ENCODE results near the gene SLC18A2.
"Not testable (repeated sequence)": the region's sequence is repeated elsewhere in the genome, so short reads cannot be mapped to it uniquely, and the experiment has no call there.

The SLC18A2 gene

DNA sequence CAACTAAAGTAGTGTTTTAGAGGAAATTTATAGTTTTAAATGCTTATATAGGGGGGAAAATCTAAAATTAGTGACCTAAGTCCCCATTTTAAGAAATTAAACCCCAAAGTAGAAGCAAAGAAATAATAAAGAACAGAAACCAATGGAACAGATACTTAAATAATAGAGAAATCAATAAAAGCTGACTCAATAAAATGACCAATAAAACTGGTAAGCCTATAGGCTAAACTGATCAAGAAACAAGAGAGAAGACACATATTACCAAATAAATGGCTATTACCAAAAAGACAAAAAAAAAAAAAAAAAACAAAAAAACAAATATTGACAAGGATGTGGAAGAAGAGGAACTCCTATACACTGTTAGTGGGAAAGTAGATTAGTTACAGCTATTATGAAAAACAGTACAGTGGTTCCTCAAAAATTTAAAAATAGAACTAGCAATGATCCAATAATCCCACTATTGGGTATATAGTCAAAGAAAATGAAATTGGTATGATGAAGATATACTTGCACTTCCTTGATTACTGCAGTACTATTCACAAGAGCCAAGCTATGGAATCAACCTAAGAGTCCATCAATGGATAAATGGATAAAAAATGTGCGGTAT lies 53.2 kb downstream of the SLC18A2 start:
- intact Hi-C loops (cut with DNase I; ENCODE audit: low total_unique reads) = no loop called here
- H3K36me3 ChIP-seq = peaks cover 9 to 10% (median 9%) of the 10 kb centered on the region in 3 donors
- TF ChIP-seq, protein P1, sequence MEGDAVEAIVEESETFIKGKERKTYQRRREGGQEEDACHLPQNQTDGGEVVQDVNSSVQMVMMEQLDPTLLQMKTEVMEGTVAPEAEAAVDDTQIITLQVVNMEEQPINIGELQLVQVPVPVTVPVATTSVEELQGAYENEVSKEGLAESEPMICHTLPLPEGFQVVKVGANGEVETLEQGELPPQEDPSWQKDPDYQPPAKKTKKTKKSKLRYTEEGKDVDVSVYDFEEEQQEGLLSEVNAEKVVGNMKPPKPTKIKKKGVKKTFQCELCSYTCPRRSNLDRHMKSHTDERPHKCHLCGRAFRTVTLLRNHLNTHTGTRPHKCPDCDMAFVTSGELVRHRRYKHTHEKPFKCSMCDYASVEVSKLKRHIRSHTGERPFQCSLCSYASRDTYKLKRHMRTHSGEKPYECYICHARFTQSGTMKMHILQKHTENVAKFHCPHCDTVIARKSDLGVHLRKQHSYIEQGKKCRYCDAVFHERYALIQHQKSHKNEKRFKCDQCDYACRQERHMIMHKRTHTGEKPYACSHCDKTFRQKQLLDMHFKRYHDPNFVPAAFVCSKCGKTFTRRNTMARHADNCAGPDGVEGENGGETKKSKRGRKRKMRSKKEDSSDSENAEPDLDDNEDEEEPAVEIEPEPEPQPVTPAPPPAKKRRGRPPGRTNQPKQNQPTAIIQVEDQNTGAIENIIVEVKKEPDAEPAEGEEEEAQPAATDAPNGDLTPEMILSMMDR (IDR thresholded peaks at IDR 0.05) = no peak

DNA sequence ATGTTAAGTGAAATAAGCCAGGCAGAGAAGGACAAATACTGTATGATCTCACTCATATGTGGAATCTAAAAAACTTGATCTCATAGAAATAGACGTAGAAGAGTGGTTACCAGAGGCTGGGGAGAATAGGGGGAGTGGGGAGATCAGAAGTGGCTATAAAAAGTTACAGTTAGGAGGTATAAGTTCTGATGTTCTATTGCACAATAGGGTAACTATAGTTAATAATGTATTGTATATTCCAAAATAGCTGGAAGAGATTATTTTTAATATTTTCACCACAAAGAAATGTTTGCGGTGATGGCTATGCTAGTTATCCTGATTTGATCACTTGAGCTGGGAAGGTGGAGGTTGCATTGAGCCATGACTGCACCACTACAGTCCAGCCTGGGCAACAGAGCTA lies 53.8 kb downstream of the SLC18A2 start:
- TF ChIP-seq, protein P1 (IDR thresholded peaks at IDR 0.05) = no peak
- Histone ChIP-seq H3K4me3 (no peak overlapping the region), H3K36me3 (peaks cover 3 to 5% (median 3%) of the 10 kb centered on the region in 3 donors), H3K27me3 (no peaks in the 10 kb centered on the region), H3K9me3 (peaks cover 0 to 3% (median 0%) of the 10 kb centered on the region in 3 donors), H3K27ac (no peak overlapping the region), H3K4me1 (no peaks in the 10 kb centered on the region)
- intact Hi-C loops (cut with DNase I; ENCODE audit: low total_unique reads) = no loop called here
- no peak for DNase-seq

More for the DNA sequence above, 53.2 kb downstream of the SLC18A2 start:
- no peak overlapping the region for H3K27ac ChIP-seq
- peaks cover 0 to under 1% (median 0%) of the 10 kb centered on the region in 3 donors for H3K9me3 ChIP-seq
- H3K4me3 ChIP-seq = no peak overlapping the region
- no peaks in the 10 kb centered on the region for H3K4me1 ChIP-seq
- no peaks in the 10 kb centered on the region for H3K27me3 ChIP-seq
- DNase-seq = no peak

DNA sequence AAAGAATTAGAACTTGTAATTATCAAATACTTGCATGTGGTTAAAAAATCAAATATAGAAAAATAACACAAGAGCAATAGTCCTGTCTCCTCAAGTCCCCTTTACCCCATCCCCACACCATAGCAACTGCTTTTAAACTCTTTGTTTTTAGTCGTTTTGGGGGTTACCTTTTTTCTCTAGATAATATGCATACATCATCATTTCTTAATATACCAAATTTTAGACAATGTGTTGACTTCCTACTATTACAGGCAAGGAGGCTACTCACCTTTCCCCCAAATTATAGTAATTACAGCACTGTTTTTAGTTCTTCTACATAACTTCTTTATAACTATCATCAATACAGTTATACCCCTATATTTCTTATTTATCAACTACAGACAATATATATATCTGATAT lies 57.3 kb downstream of the SLC18A2 start:
- H3K27ac ChIP-seq = no peak overlapping the region
- H3K36me3 ChIP-seq = no peaks in the 10 kb centered on the region
- no peak overlapping the region for H3K4me3 ChIP-seq
- H3K4me1 ChIP-seq = no peaks in the 10 kb centered on the region
- intact Hi-C loops (cut with DNase I; ENCODE audit: low total_unique reads) = no loop called here
- H3K9me3 ChIP-seq = peaks cover 0 to 3% (median 0%) of the 10 kb centered on the region in 3 donors
- DNase-seq = no peak
- no peaks in the 10 kb centered on the region for H3K27me3 ChIP-seq
- TF ChIP-seq, protein P1 (IDR thresholded peaks at IDR 0.05) = no peak

DNA sequence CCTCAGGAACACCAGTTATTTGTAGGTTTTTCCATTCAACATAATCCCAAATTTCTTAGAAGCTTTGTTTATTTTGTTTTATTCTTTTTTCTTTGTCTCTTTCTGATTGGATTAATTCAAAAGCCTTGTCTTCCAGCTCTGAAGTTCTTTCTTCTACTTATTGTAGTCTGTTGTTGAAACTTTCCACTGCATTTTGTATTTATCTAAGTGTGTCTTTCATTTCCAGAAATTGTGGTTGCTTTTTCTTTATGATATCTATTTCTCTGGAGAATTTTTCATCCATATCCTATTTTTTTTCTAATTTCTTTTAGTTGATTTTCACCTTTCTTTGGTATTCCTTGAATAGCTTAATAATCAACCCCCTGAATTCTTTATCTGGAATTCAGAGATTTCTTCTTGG lies 58.5 kb downstream of the SLC18A2 start:
- H3K27me3 ChIP-seq = no peaks in the 10 kb centered on the region
- H3K36me3 ChIP-seq = no peaks in the 10 kb centered on the region
- no peak overlapping the region for H3K27ac ChIP-seq
- no peak overlapping the region for H3K4me3 ChIP-seq
- intact Hi-C loops (cut with DNase I; ENCODE audit: low total_unique reads) = no loop called here
- no peak for DNase-seq
- TF ChIP-seq, protein P1 (IDR thresholded peaks at IDR 0.05) = no peak
- no peaks in the 10 kb centered on the region for H3K4me1 ChIP-seq
- peaks cover 0 to 3% (median 0%) of the 10 kb centered on the region in 3 donors for H3K9me3 ChIP-seq

DNA sequence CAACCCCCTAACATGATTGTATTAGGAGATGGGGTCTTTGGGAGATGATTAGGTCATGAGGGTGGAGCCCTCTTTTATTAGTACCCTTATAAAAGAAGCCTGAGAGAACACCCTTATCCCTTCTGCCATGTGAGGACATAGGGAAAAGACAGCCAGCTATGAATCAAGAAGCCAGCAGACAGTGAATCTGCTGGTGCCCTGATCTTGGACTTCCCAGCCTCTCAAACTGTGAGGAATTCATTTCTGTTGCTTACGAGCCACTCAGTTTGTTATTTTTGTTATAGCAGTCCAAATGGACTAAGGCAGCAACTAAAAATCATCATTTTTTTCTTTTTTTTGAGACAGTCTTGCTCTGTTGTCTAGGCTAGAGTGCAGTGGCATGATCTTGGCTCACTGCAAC lies 59.8 kb downstream of the SLC18A2 start:
- Histone ChIP-seq H3K27ac (no peak overlapping the region), H3K36me3 (no peaks in the 10 kb centered on the region), H3K4me3 (no peak overlapping the region), H3K9me3 (peaks cover 0 to 3% (median 0%) of the 10 kb centered on the region in 3 donors), H3K4me1 (no peaks in the 10 kb centered on the region), H3K27me3 (no peaks in the 10 kb centered on the region)
- DNase-seq = no peak
- TF ChIP-seq, protein P1 (IDR thresholded peaks at IDR 0.05) = no peak
- intact Hi-C loops (cut with DNase I; ENCODE audit: low total_unique reads) = no loop called here

DNA sequence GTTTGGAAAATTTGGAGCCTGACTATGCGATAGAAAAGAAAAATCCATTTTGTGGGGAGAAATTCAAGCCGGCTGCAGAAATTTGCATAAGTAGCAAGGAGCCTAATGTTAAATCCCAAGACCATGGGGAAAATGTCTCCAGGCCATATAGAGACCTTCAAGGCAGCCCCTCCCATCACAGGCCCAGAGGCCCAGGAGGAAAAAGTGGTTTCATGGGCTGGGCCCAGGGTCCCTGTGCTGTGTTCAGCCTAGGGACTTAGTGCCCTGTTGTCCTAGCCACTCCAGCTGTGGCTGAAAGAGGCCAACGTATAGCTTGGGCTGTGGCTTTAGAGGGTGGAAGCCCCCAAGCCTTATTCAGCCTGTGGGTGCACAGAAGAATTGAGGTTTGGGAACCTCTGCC lies 62.5 kb downstream of the SLC18A2 start:
- H3K9me3 ChIP-seq; H3K4me3 ChIP-seq; H3K4me1 ChIP-seq; H3K27ac ChIP-seq; H3K27me3 ChIP-seq; DNase-seq; intact Hi-C loops (cut with DNase I; ENCODE audit: low total_unique reads); H3K36me3 ChIP-seq: not testable (repeated sequence)

Data from tibial artery (tissue), 4 donors.